SKM-1 treated with dmso at 0.1 percent for 144 hours (cell line): ENCODE results near the gene MED29.
"Not testable (repeated sequence)": the region's sequence is repeated elsewhere in the genome, so short reads cannot be mapped to it uniquely, and the experiment has no call there.

ENCODE experiments used
- DNase-seq: peaks from one replicate; lab custom pipeline; 2025; ENCODE audit not compliant: unreplicated experiment; lab: John Stamatoyannopoulos, UW

Gene MED29

GRCh38 chr19:39370735-39371134, 20.4 kb upstream of the MED29 start:
- no peak for DNase-seq

- no peak for DNase-seq
These were observed 19.0 kb upstream of the MED29 start for GRCh38 chr19:39372047-39372802.

GRCh38 chr19:39372941-39373340, 18.2 kb upstream of the MED29 start:
- no peak for DNase-seq

GRCh38 chr19:39375929-39376328, 15.2 kb upstream of the MED29 start:
- DNase-seq, result no peak

- DNase-seq, result no peak
These were observed 13.5 kb upstream of the MED29 start for GRCh38 chr19:39377373-39378362.

GRCh38 chr19:39379366-39379765, 11.8 kb upstream of the MED29 start:
- DNase-seq, result not testable (repeated sequence)

- DNase-seq, result no peak
These were observed 11.2 kb upstream of the MED29 start for GRCh38 chr19:39379865-39380396.

GRCh38 chr19:39380521-39381502, 10.4 kb upstream of the MED29 start:
- no peak for DNase-seq

- DNase-seq, result no peak
These were observed 9.1 kb upstream of the MED29 start for GRCh38 chr19:39381910-39382611.

GRCh38 chr19:39382991-39383828, 8.0 kb upstream of the MED29 start:
- DNase-seq, result no peak

- no peak for DNase-seq
These were observed 6.2 kb upstream of the MED29 start for GRCh38 chr19:39384839-39385568.

- DNase-seq, result no peak
These were observed 5.4 kb upstream of the MED29 start for GRCh38 chr19:39385629-39386411.

- DNase-seq, result no peak
These were observed 4.6 kb upstream of the MED29 start for GRCh38 chr19:39386557-39386956.

GRCh38 chr19:39388657-39389056, 2.5 kb upstream of the MED29 start:
- no peak for DNase-seq

GRCh38 chr19:39389631-39390414, 1.4 kb upstream of the MED29 start:
- DNase-seq, result no peak

GRCh38 chr19:39390451-39390750, 777 bp upstream of the MED29 start:
- no peak for DNase-seq
